NK-92 (cell line): ENCODE results near the gene LEMD2.

Experiments used
- DNase-seq: peaks from one replicate; lab custom pipeline; 2025; ENCODE audit not compliant: unreplicated experiment; lab: John Stamatoyannopoulos, UW

The LEMD2 gene

DNA sequence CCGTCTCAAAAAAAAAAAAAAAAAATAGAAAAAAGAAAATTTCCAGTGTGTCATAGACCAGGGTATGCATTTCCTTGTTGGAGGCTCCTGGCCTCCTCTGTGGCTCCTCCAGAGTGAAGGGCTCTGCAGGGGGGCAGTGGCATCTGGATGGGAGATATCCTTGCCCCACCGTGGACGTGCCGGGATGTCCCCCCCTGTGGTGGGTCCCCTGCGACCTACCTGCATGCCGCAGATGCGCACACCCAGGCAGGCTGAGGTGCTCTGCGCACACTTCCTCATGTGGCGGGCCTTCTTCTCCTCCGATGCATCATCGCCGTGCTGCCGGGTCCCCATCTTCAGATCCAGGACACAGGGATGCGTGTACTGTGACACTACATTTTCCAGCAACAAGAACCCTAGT lies 63.7 kb downstream of the LEMD2 start:
- no peak for DNase-seq

DNA sequence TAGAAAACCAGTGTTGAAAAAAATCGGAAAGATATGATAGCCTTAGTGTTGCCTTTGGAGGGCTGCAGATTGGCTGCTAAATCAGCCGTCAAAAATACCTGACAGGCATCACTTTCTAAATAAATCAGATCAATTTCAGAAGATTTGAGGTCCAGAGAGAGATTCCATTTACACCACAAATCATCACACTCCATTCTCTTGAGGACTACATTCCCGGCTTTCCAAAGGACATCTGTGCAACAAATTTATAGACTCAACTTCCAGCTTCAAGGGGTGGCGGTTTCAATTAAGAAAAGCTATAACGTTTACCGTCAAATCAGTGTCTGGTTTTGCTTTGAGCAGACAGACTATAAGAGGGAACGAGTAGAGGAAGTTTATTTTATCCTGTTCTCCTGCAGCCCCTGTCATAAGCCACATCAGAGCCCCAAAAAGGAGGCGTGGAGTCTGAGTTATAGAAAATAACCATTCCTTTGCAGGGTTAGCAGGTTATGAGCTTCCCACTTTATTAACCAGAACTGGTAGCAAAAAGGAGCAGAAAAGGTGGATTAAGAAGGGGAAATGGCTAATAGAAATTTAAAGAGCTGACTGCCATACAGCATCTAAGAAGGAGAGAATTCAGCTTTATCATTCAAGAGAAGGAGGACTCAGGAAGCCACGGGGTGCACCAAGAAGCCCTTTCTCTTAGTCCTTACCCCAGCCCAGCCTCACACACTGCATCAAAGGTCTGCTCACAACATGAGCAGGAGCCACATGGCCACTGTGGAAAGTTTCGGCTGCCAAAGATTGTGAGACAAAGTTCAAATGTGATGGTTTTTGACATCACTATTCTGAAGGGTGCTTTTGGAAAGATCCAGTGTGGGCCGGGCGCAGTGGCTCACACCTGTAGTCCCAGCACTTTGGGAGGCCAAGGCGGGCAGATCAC lies 64.6 kb downstream of the LEMD2 start:
- no peak for DNase-seq

DNA sequence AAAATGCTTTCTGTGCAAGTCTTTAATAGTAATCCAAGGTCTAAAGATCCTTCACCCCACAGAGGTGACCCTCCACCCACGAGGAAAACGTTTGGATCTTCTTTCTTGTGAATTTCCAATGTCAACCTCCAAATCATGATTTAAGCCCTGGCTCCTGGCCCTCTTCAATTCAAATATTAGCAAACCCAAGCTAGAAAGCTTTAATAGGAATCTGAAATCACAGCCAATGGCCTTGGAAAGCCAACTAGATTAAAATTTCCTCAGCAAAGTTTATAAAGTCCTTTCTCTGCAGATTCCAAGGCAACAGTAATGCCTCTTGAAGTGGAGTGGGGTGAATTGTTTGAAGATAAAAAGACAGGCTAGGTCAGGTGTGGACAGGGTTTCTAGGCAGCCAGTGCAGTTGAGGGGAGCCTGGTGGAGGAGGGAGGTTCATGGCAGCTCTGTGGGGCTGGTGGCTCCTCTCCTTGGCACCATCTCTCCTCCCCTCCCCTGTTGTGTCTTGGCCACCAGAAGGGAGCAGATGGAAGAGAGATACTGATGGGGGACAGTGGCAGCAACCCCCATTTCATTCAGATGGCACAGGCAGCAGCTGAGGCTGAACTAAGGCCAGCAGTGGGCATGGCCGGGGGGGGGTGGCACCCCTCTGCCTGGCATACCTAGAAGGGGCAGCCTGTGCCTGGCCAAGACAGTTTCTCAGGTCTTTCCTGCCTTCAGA lies 65.4 kb downstream of the LEMD2 start:
- no peak for DNase-seq

DNA sequence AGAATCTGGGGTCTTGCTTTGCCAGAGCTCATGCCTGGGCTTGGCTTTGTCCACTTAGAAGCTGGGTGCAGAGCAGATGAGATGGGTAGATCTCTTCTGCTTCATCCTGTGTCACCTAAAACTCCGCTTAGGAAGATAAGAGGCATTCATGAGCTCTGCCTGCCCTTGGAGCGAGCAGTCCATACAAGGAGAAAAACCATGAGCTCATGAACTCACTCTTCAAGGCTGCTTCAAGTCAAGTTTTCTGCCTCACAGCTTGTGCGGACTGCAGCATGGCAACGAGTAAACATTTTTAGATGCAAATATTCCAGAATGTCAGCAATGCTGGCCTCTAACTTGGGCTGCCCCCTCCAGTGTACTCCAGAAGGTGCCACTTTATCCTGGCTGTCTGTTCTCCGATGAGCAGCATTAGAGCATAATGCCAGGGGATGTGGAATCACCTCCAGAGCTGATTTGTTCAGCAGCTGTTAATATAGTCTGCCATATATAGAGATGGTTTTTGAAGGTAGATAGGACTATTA lies 66.8 kb downstream of the LEMD2 start:
- DNase-seq: no peak

- no peak for DNase-seq
These were observed 67.4 kb downstream of the LEMD2 start for GRCh38 chr6:33721508-33721907.
